Activated CD8-positive, alpha-beta memory T cell treated with anti-CD3 and anti-CD28 coated beads, Interleukin-2, amount 50 U/mL, for 1 hour (primary cell): Measurements from ENCODE around the gene PARD3B.
"Not testable (repeated sequence)": the region's sequence is repeated elsewhere in the genome, so short reads cannot be mapped to it uniquely, and the experiment has no call there.

Experiments used
- DNase-seq: peaks from one replicate; pipeline ENCODE4 v3.0.0-alpha.2; 2020; ENCODE audit errors: extremely low read depth

Gene PARD3B

GRCh38 chr2:204542982-204543608 is 2.2 kb upstream of the PARD3B start:
- DNase-seq, result no peak

GRCh38 chr2:204545861-204546735 is 823 bp downstream of the PARD3B start:
- DNase-seq, result no peak

GRCh38 chr2:204550751-204551511 is 5.7 kb downstream of the PARD3B start:
- DNase-seq, result no peak

GRCh38 chr2:204551512-204551863 is 6.2 kb downstream of the PARD3B start:
- no peak for DNase-seq

- DNase-seq, result no peak
Observed at GRCh38 chr2:204557604-204558003, 12.3 kb downstream of the PARD3B start.

- DNase-seq, result not testable (repeated sequence)
Observed at GRCh38 chr2:204559358-204559757, 14.1 kb downstream of the PARD3B start.

GRCh38 chr2:204560902-204561301 is 15.6 kb downstream of the PARD3B start:
- DNase-seq, result no peak

- DNase-seq, result no peak
Observed at GRCh38 chr2:204561771-204562170, 16.5 kb downstream of the PARD3B start.

- no peak for DNase-seq
Observed at GRCh38 chr2:204566439-204566838, 21.2 kb downstream of the PARD3B start.

- no peak for DNase-seq
Observed at GRCh38 chr2:204570421-204570820, 25.1 kb downstream of the PARD3B start.

- DNase-seq, result no peak
Observed at GRCh38 chr2:204571041-204571440, 25.8 kb downstream of the PARD3B start.

- DNase-seq, result no peak
Observed at GRCh38 chr2:204571911-204572310, 26.6 kb downstream of the PARD3B start.

- DNase-seq, result no peak
Observed at GRCh38 chr2:204573221-204573620, 27.9 kb downstream of the PARD3B start.

- no peak for DNase-seq
Observed at GRCh38 chr2:204574486-204574885, 29.2 kb downstream of the PARD3B start.

- DNase-seq, result no peak
Observed at GRCh38 chr2:204575463-204575862, 30.2 kb downstream of the PARD3B start.

- DNase-seq, result no peak
Observed at GRCh38 chr2:204576362-204576979, 31.2 kb downstream of the PARD3B start.

GRCh38 chr2:204578928-204579598 is 33.8 kb downstream of the PARD3B start:
- no peak for DNase-seq

GRCh38 chr2:204581946-204582345 is 36.7 kb downstream of the PARD3B start:
- no peak for DNase-seq

GRCh38 chr2:204583773-204584172 is 38.5 kb downstream of the PARD3B start:
- DNase-seq, result no peak

- no peak for DNase-seq
Observed at GRCh38 chr2:204585930-204586329, 40.7 kb downstream of the PARD3B start.

GRCh38 chr2:204586444-204587180 is 41.3 kb downstream of the PARD3B start:
- no peak for DNase-seq
